ENCODE results near the gene SLC35A3.
A peak's percentile ranks its signal among the peaks of the same experiment; 100 is the strongest.
"Not testable (repeated sequence)": the region's sequence is repeated elsewhere in the genome, so short reads cannot be mapped to it uniquely, and the experiment has no call there.

The SLC35A3 gene

GRCh38 chr1:99969729-99970621 lies at the start of gene SLC35A3:
Gene SLC35A3 (plus strand): TSS chr1:99969996. CDS start chr1:99993555, 23,559 bp downstream.
- DNase-seq (ENCODE audit: low read depth): peak; percentile 56

- DNase-seq (ENCODE audit: low read depth): no peak
Measured at GRCh38 chr1:99934801-99935200, 35.0 kb upstream of the SLC35A3 start.

- no peak for DNase-seq (ENCODE audit: low read depth)
Measured at GRCh38 chr1:99935534-99935933, 34.3 kb upstream of the SLC35A3 start.

- no peak for DNase-seq (ENCODE audit: low read depth)
Measured at GRCh38 chr1:99936071-99936470, 33.7 kb upstream of the SLC35A3 start.

- DNase-seq (ENCODE audit: low read depth): no peak
Measured at GRCh38 chr1:99942723-99943122, 27.1 kb upstream of the SLC35A3 start.

- no peak for DNase-seq (ENCODE audit: low read depth)
Measured at GRCh38 chr1:99943223-99943794, 26.5 kb upstream of the SLC35A3 start.

- no peak for DNase-seq (ENCODE audit: low read depth)
Measured at GRCh38 chr1:99944192-99944591, 25.6 kb upstream of the SLC35A3 start.

- no peak for DNase-seq (ENCODE audit: low read depth)
Measured at GRCh38 chr1:99945174-99945573, 24.6 kb upstream of the SLC35A3 start.

- DNase-seq (ENCODE audit: low read depth): no peak
Measured at GRCh38 chr1:99950486-99950885, 19.3 kb upstream of the SLC35A3 start.

GRCh38 chr1:99952522-99952921 lies 17.3 kb upstream of the SLC35A3 start:
- no peak for DNase-seq (ENCODE audit: low read depth)

GRCh38 chr1:99955375-99955774 lies 14.4 kb upstream of the SLC35A3 start:
- no peak for DNase-seq (ENCODE audit: low read depth)

- no peak for DNase-seq (ENCODE audit: low read depth)
Measured at GRCh38 chr1:99956755-99957154, 13.0 kb upstream of the SLC35A3 start.

GRCh38 chr1:99957818-99958217 lies 12.0 kb upstream of the SLC35A3 start:
- DNase-seq (ENCODE audit: low read depth): no peak

GRCh38 chr1:99959189-99959705 lies 10.5 kb upstream of the SLC35A3 start:
- DNase-seq (ENCODE audit: low read depth): not testable (repeated sequence)

GRCh38 chr1:99960260-99960659 lies 9.5 kb upstream of the SLC35A3 start:
- DNase-seq (ENCODE audit: low read depth): not testable (repeated sequence)

GRCh38 chr1:99963041-99963795 lies 6.6 kb upstream of the SLC35A3 start:
- peak; percentile 53 for DNase-seq (ENCODE audit: low read depth)

GRCh38 chr1:99964806-99965205 lies 5.0 kb upstream of the SLC35A3 start:
- DNase-seq (ENCODE audit: low read depth): no peak

GRCh38 chr1:99965646-99966375 lies 4.0 kb upstream of the SLC35A3 start:
- DNase-seq (ENCODE audit: low read depth): no peak

GRCh38 chr1:99968214-99968613 lies 1.6 kb upstream of the SLC35A3 start:
- DNase-seq (ENCODE audit: low read depth): no peak

- no peak for DNase-seq (ENCODE audit: low read depth)
Measured at GRCh38 chr1:99969260-99969728, 502 bp upstream of the SLC35A3 start.

GRCh38 chr1:99970713-99971255 lies 988 bp downstream of the SLC35A3 start:
- no peak for DNase-seq (ENCODE audit: low read depth)

Measured in HS-27A (cell line).